Endothelial cell of umbilical vein (primary cell): ENCODE results near the gene CLIC5. TPM values are rescaled to one million over a fixed set of nuclear protein-coding genes. Genes with fewer than 3 reads are reported as not detected.

Experiments used
- BruUV-seq: library from RNA; stranded (reverse); fragments of 400-500 nt; replicated peaks from 2 replicates; lab custom pipeline; 2021; lab: Mats Ljungman, UMichigan
- CTCF ChIA-PET: fragments of 300-600, 350-600 bp; sonication (Branson Sonifier 250); formaldehyde crosslinking; loops from one replicate; lab custom pipeline; 2021; ENCODE audit warnings: antibody characterized with exemption, inconsistent platforms; lab: Charles Lee
- POLR2A ChIA-PET: fragments of 300-600, 350-600 bp; sonication (Branson Sonifier 250); formaldehyde crosslinking; loops from one replicate; lab custom pipeline; 2021; ENCODE audit warnings: antibody characterized with exemption, inconsistent platforms; lab: Charles Lee
- DNase-seq: peaks from one replicate; pipeline ENCODE4 v3.0.0-alpha.2; 2011; ENCODE audit warnings: low read depth, low spot score
- FAIRE-seq: peaks from 2 replicates; lab custom pipeline; 2011; peaks lifted over from hg19 to GRCh38; lab: Jason Lieb, UNC
- H2AFZ ChIP-seq: 2 replicates; pipeline ENCODE4 v1.6.0; 2012; ENCODE audit warnings: low read depth, low read length, control low read depth, inconsistent platforms
- H3K27ac ChIP-seq: 2 replicates; pipeline ENCODE4 v1.5.1; 2011; ENCODE audit warnings: low read depth, mild to moderate bottlenecking, control low read depth, low read length, moderate library complexity; ENCODE audit not compliant: insufficient read depth
- H3K27me3 ChIP-seq, 2 experiments: 2 replicates each; pipeline versions ENCODE4 v1.6.0 to v1.6.1; 2011; ENCODE audit warnings: low read length in 2 of 2, mixed read lengths in 1 of 2; ENCODE audit not compliant: control insufficient read depth in 2 of 2, insufficient read depth in 2 of 2
- H3K36me3 ChIP-seq, 2 experiments: 2 replicates in 1 of 2; 3 replicates in 1 of 2; pipeline ENCODE4 v1.5.1; 2011; ENCODE audit warnings: low read length in 2 of 2, mild to moderate bottlenecking in 1 of 2, moderate library complexity in 1 of 2; ENCODE audit not compliant: control insufficient read depth in 2 of 2, insufficient read depth in 2 of 2; ENCODE audit errors: extremely low read depth in 1 of 2
- H3K4me1 ChIP-seq: 3 replicates; pipeline ENCODE4 v1.5.1; 2011; ENCODE audit warnings: mild to moderate bottlenecking, low read length; ENCODE audit not compliant: control insufficient read depth, insufficient read depth; ENCODE audit errors: extremely low read depth
- H3K4me2 ChIP-seq: 2 replicates; pipeline ENCODE4 v1.6.1; 2011; ENCODE audit warnings: low read length, control low read depth, mixed read lengths; ENCODE audit not compliant: insufficient read depth
- H3K4me3 ChIP-seq, 3 experiments: fragments of 200-600 bp in 1 of 3; sonication (generic), shearing (Covaris generic) in 1 of 3; replicated peaks in 1 of 3; 2 replicates each; pipeline ENCODE4 v1.5.1; 2011 to 2016; ENCODE audit warnings: control low read depth in 3 of 3, low read length in 3 of 3, mild to moderate bottlenecking in 2 of 3, inconsistent platforms in 1 of 3, low read depth in 1 of 3, moderate library complexity in 1 of 3; ENCODE audit not compliant: insufficient read depth in 1 of 3
- H3K79me2 ChIP-seq: 2 replicates; pipeline ENCODE4 v1.6.0; 2012; ENCODE audit warnings: low read length, inconsistent platforms; ENCODE audit not compliant: control insufficient read depth, insufficient read depth
- H3K9ac ChIP-seq: replicated peaks from 2 replicates; pipeline ENCODE3; 2011; ENCODE audit warnings: low read length, control low read depth; ENCODE audit not compliant: insufficient read depth; ENCODE audit errors: extremely low read depth
- H3K9me1 ChIP-seq: replicated peaks from 3 replicates; pipeline ENCODE4 v1.6.0; 2011; ENCODE audit warnings: mild to moderate bottlenecking, low read length; ENCODE audit not compliant: control insufficient read depth, insufficient read depth; ENCODE audit errors: extremely low read depth
- H3K9me3 ChIP-seq: replicated peaks from 2 replicates; pipeline ENCODE4 v1.5.1; 2012; ENCODE audit warnings: low read length, inconsistent platforms; ENCODE audit not compliant: control insufficient read depth, insufficient read depth
- H4K20me1 ChIP-seq: replicated peaks from 2 replicates; pipeline ENCODE3; 2011; ENCODE audit warnings: mild to moderate bottlenecking, low read length; ENCODE audit not compliant: control insufficient read depth, insufficient read depth; ENCODE audit errors: extremely low read depth
- EZH2 ChIP-seq: IDR thresholded peaks from 2 replicates; pipeline ENCODE4 v1.6.1; 2012; ENCODE audit warnings: borderline replicate concordance, low read depth, mild to moderate bottlenecking, moderate library complexity, low read length, inconsistent platforms; ENCODE audit not compliant: severe bottlenecking
- FOS ChIP-seq: IDR thresholded peaks from 2 replicates; pipeline ENCODE4 v1.6.1; 2011; ENCODE audit warnings: mild to moderate bottlenecking, low read length, moderate library complexity, borderline replicate concordance; ENCODE audit not compliant: insufficient read depth
- GATA2 ChIP-seq: IDR thresholded peaks from 2 replicates; pipeline ENCODE4 v1.7.0; 2011; ENCODE audit warnings: low read depth, mild to moderate bottlenecking, moderate library complexity, mixed read lengths, low read length; ENCODE audit not compliant: insufficient read length, insufficient read depth
- JUN ChIP-seq: IDR thresholded peaks from 2 replicates; pipeline ENCODE4 v1.6.1; 2011; ENCODE audit warnings: borderline replicate concordance, low read depth; ENCODE audit not compliant: insufficient read length, insufficient read depth
- MYC ChIP-seq: IDR thresholded peaks from one replicate; pipeline ENCODE4 v1.6.1; 2011; ENCODE audit warnings: mild to moderate bottlenecking, low read depth, low read length
- POLR2A ChIP-seq: IDR thresholded peaks from 2 replicates; pipeline ENCODE4 v1.6.1; 2012; ENCODE audit warnings: low read depth, mild to moderate bottlenecking, control low read depth, low read length
- POLR2AphosphoS5 ChIP-seq: IDR thresholded peaks from 2 replicates; pipeline ENCODE4 v1.6.1; 2012; ENCODE audit warnings: low read depth, mild to moderate bottlenecking, control low read depth, low read length, moderate library complexity; ENCODE audit not compliant: insufficient read depth
- dilution Hi-C: fragments of 300-500 bp; cut with MboI; formaldehyde crosslinking; loops from one replicate; pipeline ENCODE4 v1.15.0; 2019; ENCODE audit warnings: low sequenced_read_pairs; ENCODE audit not compliant: extremely low pct_ligation_motif_present
- intact Hi-C: fragments of 100-400 bp; cut with micrococcal nuclease; formaldehyde crosslinking; loops from one replicate; pipeline ENCODE4 v1.10.0; 2022
- polyA plus RNA-seq, 4 experiments: library from polyadenylated mRNA; depleted of rRNA in 3 of 4; stranded (reverse) in 3 of 4; unstranded in 1 of 4; fragments of >200 nt; gene quantifications; 2 replicates each; pipeline versions ENCODE4 v1.2.1 to v1.2.3, GENCODE V29; 2011 to 2012; ENCODE audit warnings: missing spikeins in 1 of 4
- total RNA-seq: library from RNA; stranded (reverse); gene quantifications from 2 replicates; pipeline ENCODE4 v1.2.3, GENCODE V29; 2021
- TF ChIP-seq, protein P1 (sequence below), 2 donors: IDR thresholded peaks; 1 replicate in 1 of 2; 2 replicates in 1 of 2; pipeline ENCODE4 v1.5.1; 2011; ENCODE audit warnings: low read length in 2 of 2, mild to moderate bottlenecking in 2 of 2, moderate library complexity in 2 of 2, control low read depth in 1 of 2, inconsistent platforms in 1 of 2, low read depth in 1 of 2; ENCODE audit not compliant: insufficient read depth in 1 of 2; ENCODE audit errors: extremely low read depth in 1 of 2
- TF ChIP-seq, protein P2 (sequence below): IDR thresholded peaks from 2 replicates; pipeline ENCODE4 v1.6.1; 2011; ENCODE audit not compliant: insufficient read depth, insufficient read length

The CLIC5 gene
- total and polyA plus RNA-seq, 2 donors (not counting 3 experiments of a cell fraction or from before 2014, with no cell fraction given) = 0.07 TPM; not detected in 1

DNA sequence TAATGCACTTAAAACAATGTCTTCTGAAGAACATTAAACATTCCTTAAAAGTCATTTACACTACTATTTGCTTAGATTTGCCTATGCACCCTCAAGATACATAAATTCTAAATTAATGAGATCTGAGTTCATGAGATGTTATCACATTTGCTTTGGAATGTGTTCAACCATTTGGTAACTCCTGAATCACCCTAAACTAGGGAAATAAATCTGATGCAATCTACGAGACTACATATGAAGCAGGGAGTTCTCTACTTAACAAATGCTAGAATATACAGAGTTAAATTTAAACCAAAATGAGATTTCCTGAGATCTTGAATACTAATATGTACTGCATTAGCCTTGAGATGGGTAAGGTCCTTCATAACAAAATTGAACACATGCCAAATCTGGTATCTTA lies 170.1 kb downstream of the CLIC5 start:
- dilution Hi-C loops = no loop called here
- Histone ChIP-seq H3K9ac (no peak overlapping the region), H3K9me3 (no peaks in the 10 kb centered on the region), H3K4me1 (no peaks in the 10 kb centered on the region), H2AFZ (no peak overlapping the region), H3K36me3 (no peaks in the 10 kb centered on the region), H3K27ac (no peak overlapping the region), H3K4me3 (no peak overlapping the region), H3K27me3 (no peaks in the 10 kb centered on the region), H3K79me2 (no peaks in the 10 kb centered on the region), H3K4me2 (no peak overlapping the region), H4K20me1 (no peaks in the 10 kb centered on the region), H3K9me1 (no peaks in the 10 kb centered on the region)
- BruUV-seq = no TSS peak
- FAIRE-seq = no peak
- intact Hi-C loops = no loop called here
- DNase-seq = no peak
- ChIA-PET POLR2A (no interaction called here), CTCF (no interaction called here)
- no peak for TF ChIP-seq JUN
- no peak for TF ChIP-seq POLR2AphosphoS5
- TF ChIP-seq FOS = no peak
- no peak for TF ChIP-seq EZH2
- TF ChIP-seq, protein P1, sequence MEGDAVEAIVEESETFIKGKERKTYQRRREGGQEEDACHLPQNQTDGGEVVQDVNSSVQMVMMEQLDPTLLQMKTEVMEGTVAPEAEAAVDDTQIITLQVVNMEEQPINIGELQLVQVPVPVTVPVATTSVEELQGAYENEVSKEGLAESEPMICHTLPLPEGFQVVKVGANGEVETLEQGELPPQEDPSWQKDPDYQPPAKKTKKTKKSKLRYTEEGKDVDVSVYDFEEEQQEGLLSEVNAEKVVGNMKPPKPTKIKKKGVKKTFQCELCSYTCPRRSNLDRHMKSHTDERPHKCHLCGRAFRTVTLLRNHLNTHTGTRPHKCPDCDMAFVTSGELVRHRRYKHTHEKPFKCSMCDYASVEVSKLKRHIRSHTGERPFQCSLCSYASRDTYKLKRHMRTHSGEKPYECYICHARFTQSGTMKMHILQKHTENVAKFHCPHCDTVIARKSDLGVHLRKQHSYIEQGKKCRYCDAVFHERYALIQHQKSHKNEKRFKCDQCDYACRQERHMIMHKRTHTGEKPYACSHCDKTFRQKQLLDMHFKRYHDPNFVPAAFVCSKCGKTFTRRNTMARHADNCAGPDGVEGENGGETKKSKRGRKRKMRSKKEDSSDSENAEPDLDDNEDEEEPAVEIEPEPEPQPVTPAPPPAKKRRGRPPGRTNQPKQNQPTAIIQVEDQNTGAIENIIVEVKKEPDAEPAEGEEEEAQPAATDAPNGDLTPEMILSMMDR (IDR thresholded peaks at IDR 0.05; ENCODE audit: extremely low read depth in 1 of 2, insufficient read depth in 1 of 2, low read depth in 1 of 2, low read length in 2 of 2) = no peak
- no peak for TF ChIP-seq MYC
- TF ChIP-seq, protein P2, sequence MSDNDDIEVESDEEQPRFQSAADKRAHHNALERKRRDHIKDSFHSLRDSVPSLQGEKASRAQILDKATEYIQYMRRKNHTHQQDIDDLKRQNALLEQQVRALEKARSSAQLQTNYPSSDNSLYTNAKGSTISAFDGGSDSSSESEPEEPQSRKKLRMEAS = no peak
- no peak for TF ChIP-seq POLR2A
- TF ChIP-seq GATA2 = no peak
